ENCODE measurements around the gene KIZ. TPM values are rescaled to one million over a fixed set of nuclear protein-coding genes. Genes with fewer than 3 reads are reported as not detected.

The KIZ gene
- total and polyA plus RNA-seq, 7 donors: 4.6 to 26.2 (median 18.6) TPM

DNA sequence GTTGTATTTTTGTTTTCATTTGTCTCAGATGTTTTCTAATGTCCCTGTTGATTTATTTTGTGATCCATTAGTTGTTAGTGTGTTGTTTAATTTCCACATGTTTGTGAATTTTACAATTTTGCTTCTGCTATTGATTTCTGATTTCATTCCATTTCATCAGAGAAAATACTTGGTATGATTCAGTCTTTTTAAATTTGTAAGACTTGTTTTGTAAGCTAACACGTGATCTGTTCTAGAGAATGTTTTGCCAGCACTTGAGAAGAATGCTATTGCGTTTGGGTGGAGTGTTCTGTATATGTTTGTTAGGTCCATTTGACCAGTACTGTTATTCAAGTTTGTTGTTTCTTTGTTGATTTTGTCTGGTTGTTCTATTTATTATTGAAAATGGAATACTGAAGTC, 53.9 kb downstream of the KIZ start:
- intact Hi-C loops (cut with DNase I): no loop called here
- H3K9me3 ChIP-seq: peaks cover 12% of the 10 kb centered on the region

DNA sequence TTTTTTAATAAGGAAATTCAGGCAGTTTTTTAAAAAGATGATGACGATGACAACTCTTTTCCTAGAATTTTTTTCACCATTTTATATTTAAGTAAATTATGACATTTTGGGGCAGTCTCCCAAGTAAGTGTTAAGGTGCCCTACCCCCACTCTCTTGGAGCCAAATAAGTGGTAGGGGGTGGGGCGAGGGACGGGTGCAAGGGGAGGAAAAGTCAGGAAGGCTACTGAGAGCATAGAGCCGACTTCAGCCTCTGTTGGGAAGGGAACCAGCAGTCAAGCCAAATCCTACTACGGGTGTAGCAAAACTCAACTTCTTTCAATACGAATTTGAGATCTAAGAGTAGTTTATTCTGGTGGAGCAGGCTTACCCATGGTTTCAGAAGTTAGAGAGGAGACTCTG, 54.4 kb downstream of the KIZ start:
- ATAC-seq (no peak), DNase-seq (no peak)
- Histone ChIP-seq H3K4me3 (no peak overlapping the region), H3K27ac (no peak overlapping the region), H3K27me3 (ENCODE audit: insufficient read depth in 3 of 3, low read length in 2 of 3) (no peaks in the 10 kb centered on the region), H3K4me1 (peaks cover 11% of the 10 kb centered on the region), H3K9me3 (peaks cover 12% of the 10 kb centered on the region), H3K36me3 (ENCODE audit: insufficient read depth in 1 of 2, low read depth in 1 of 2) (no peaks in the 10 kb centered on the region)
- intact Hi-C loops (cut with DNase I): no loop called here
- WGBS, 3 donors: 73 to 81% (median 76%) methylated on average over 6 of the region's 6 CpGs
- TF ChIP-seq, protein P1, sequence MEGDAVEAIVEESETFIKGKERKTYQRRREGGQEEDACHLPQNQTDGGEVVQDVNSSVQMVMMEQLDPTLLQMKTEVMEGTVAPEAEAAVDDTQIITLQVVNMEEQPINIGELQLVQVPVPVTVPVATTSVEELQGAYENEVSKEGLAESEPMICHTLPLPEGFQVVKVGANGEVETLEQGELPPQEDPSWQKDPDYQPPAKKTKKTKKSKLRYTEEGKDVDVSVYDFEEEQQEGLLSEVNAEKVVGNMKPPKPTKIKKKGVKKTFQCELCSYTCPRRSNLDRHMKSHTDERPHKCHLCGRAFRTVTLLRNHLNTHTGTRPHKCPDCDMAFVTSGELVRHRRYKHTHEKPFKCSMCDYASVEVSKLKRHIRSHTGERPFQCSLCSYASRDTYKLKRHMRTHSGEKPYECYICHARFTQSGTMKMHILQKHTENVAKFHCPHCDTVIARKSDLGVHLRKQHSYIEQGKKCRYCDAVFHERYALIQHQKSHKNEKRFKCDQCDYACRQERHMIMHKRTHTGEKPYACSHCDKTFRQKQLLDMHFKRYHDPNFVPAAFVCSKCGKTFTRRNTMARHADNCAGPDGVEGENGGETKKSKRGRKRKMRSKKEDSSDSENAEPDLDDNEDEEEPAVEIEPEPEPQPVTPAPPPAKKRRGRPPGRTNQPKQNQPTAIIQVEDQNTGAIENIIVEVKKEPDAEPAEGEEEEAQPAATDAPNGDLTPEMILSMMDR (IDR thresholded peaks at IDR 0.05): no peak

More for the DNA sequence above, 53.9 kb downstream of the KIZ start:
- no peak overlapping the region for H3K27ac ChIP-seq
- DNase-seq: no peak
- TF ChIP-seq, protein P1 (IDR thresholded peaks at IDR 0.05): no peak
- peaks cover 14% of the 10 kb centered on the region for H3K4me1 ChIP-seq
- H3K36me3 ChIP-seq (ENCODE audit: insufficient read depth in 1 of 2, low read depth in 1 of 2): no peaks in the 10 kb centered on the region
- H3K27me3 ChIP-seq (ENCODE audit: insufficient read depth in 3 of 3, low read length in 2 of 3): no peaks in the 10 kb centered on the region
- no peak overlapping the region for H3K4me3 ChIP-seq
- WGBS, 3 donors: 68 to 83% (median 80%) methylated on average over 2 of the region's 2 CpGs
- no peak for ATAC-seq

DNA sequence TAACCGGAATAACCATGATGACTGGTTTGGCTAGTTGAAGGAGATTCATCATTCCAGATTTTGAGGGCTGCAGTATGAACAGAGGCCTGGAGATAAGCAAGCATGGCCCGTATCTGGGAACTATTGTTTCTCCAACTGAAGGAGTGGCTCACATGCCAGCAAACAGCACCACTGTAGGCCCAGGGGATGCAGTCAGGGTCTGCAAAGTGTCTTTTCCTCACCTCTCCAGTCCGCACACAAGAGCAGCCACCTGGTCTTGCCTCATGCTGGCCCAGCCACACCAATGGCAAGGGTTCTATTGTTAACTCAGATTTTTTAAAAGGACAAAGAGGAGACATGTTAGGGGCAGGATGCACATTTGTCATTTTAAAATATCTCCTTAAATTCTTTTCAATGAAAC, 55.1 kb downstream of the KIZ start:
- Histone ChIP-seq H3K9me3 (peaks cover 12% of the 10 kb centered on the region), H3K4me3 (no peak overlapping the region), H3K27me3 (ENCODE audit: insufficient read depth in 3 of 3, low read length in 2 of 3) (no peaks in the 10 kb centered on the region), H3K27ac (no peak overlapping the region), H3K4me1 (peaks cover 11% of the 10 kb centered on the region), H3K36me3 (ENCODE audit: insufficient read depth in 1 of 2, low read depth in 1 of 2) (no peaks in the 10 kb centered on the region)
- intact Hi-C loops (cut with DNase I): no loop called here
- DNase-seq: no peak
- ATAC-seq: no peak
- TF ChIP-seq, protein P1 (IDR thresholded peaks at IDR 0.05): no peak
- whole genome bisulfite sequencing, 3 donors: 99 to 100% (median 99%) methylated on average over 3 of the region's 3 CpGs

DNA sequence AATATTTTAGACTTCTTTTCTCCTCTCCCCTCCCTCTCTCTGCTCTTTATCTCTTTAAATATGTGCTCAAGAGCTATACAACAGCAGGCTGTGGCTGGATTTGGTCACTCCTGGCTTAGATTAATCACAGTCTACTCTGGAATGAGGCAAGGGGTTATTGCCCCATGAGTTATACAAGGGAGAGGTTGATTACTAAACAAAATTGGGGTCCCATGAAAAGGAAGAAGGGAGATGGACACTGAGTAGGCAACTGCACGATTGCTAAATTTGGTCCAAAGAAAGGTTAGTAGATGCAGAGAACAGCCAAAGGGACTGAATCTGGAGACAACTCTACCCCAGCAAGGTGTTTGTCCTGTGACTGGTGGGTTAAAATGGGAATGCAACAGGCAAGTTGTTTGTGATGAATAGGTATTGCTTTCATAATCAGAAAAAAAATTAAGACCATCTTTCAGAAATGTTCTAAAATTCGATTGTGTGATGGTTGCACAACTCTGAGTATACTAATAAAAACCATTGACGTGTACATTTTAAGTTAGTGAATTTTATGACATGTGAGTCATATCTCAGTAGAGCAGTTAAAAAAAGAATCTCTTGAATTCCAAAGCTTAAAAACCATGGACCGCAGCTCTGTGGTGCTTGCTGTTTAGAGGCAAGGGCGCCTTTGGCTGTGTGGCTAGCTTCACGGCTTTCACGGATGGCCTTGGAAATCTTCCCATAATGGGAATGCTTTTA, 57.1 kb downstream of the KIZ start:
- no peak overlapping the region for H3K4me3 ChIP-seq
- ATAC-seq: peak; percentile 75 to 95 (median 87)
- WGBS, 3 donors: 34 to 51% (median 35%) methylated on average over 7 of the region's 7 CpGs
- H3K27me3 ChIP-seq (ENCODE audit: insufficient read depth in 3 of 3, low read length in 2 of 3): no peaks in the 10 kb centered on the region
- H3K36me3 ChIP-seq (ENCODE audit: insufficient read depth in 1 of 2, low read depth in 1 of 2): no peaks in the 10 kb centered on the region
- H3K27ac ChIP-seq: peak overlapping the region; percentile 12
- no peak for DNase-seq
- peaks cover 11% of the 10 kb centered on the region for H3K4me1 ChIP-seq
- intact Hi-C loops (cut with DNase I): no loop called here
- TF ChIP-seq, protein P1 (IDR thresholded peaks at IDR 0.05): no peak
- H3K9me3 ChIP-seq: no peaks in the 10 kb centered on the region

DNA sequence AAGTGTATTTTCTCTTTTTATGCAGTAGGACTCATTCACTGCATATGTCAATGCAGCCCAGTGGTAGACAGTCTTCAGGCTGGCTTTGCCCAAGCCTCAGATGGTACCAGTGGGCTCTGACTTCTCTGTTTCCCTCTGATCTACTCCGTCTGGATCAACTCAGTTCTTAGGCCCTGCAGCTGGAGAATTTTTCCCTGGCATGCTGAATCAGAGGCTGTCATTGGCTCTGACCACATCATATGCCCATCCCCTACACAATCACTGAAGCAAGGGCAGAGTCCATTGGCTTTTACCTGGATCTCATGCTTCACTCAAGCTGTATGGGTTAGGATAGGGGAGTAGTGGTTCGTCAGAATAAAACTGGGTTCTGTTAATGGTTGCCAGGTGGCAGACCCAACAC, 57.8 kb downstream of the KIZ start:
- DNase-seq (no peak), ATAC-seq (peak in 2 of 4 donors; percentile 26 to 45)
- H3K4me1 ChIP-seq: peaks cover 11% of the 10 kb centered on the region
- H3K27me3 ChIP-seq (ENCODE audit: insufficient read depth in 3 of 3, low read length in 2 of 3): no peaks in the 10 kb centered on the region
- intact Hi-C loops (cut with DNase I): no loop called here
- H3K4me3 ChIP-seq: no peak overlapping the region
- 79 to 90% (median 90%) methylated on average over 2 of the region's 2 CpGs for WGBS, 3 donors
- H3K9me3 ChIP-seq: no peaks in the 10 kb centered on the region
- TF ChIP-seq, protein P1 (IDR thresholded peaks at IDR 0.05): no peak
- H3K36me3 ChIP-seq (ENCODE audit: insufficient read depth in 1 of 2, low read depth in 1 of 2): no peaks in the 10 kb centered on the region
- H3K27ac ChIP-seq: no peak overlapping the region
